Inferior parietal cortex (tissue), 1 donor: ENCODE measurements around the gene TNRC6B.

ENCODE experiments used
- DNase-seq: peaks from one replicate; pipeline ENCODE4 v3.0.0-alpha.2; 2016; ENCODE audit errors: extremely low spot score

The TNRC6B gene

GRCh38 chr22:40238425-40239344 is 61.0 kb downstream of the TNRC6B start:
- DNase-seq = no peak

GRCh38 chr22:40239345-40239683 is 61.6 kb downstream of the TNRC6B start:
- no peak for DNase-seq

- DNase-seq = no peak
These were observed 62.4 kb downstream of the TNRC6B start for GRCh38 chr22:40240160-40240559.

GRCh38 chr22:40240686-40241085 is 63.0 kb downstream of the TNRC6B start:
- no peak for DNase-seq

- DNase-seq = no peak
These were observed 63.6 kb downstream of the TNRC6B start for GRCh38 chr22:40241200-40241763.

- no peak for DNase-seq
These were observed 66.2 kb downstream of the TNRC6B start for GRCh38 chr22:40243891-40244290.

GRCh38 chr22:40244586-40244985 is 66.9 kb downstream of the TNRC6B start:
- no peak for DNase-seq

- DNase-seq = no peak
These were observed 70.3 kb downstream of the TNRC6B start for GRCh38 chr22:40247976-40248375.

- DNase-seq = no peak
These were observed 71.6 kb downstream of the TNRC6B start for GRCh38 chr22:40249286-40249685.

GRCh38 chr22:40250608-40251007 is 72.9 kb downstream of the TNRC6B start:
- no peak for DNase-seq

- no peak for DNase-seq
These were observed 73.4 kb downstream of the TNRC6B start for GRCh38 chr22:40251106-40251505.

- no peak for DNase-seq
These were observed 74.4 kb downstream of the TNRC6B start for GRCh38 chr22:40252146-40252545.

GRCh38 chr22:40256516-40256915 is 78.8 kb downstream of the TNRC6B start:
- no peak for DNase-seq

- DNase-seq = no peak
These were observed 80.3 kb downstream of the TNRC6B start for GRCh38 chr22:40258017-40258416.

GRCh38 chr22:40258501-40258915 is 80.8 kb downstream of the TNRC6B start:
- DNase-seq = no peak

- no peak for DNase-seq
These were observed 84.1 kb downstream of the TNRC6B start for GRCh38 chr22:40261783-40262182.

- no peak for DNase-seq
These were observed 85.5 kb downstream of the TNRC6B start for GRCh38 chr22:40263191-40263590.

- no peak for DNase-seq
These were observed 88.1 kb downstream of the TNRC6B start for GRCh38 chr22:40265783-40266182.

GRCh38 chr22:40270031-40270430 is 92.3 kb downstream of the TNRC6B start:
- DNase-seq = no peak

GRCh38 chr22:40270748-40271373 is 93.1 kb downstream of the TNRC6B start:
- no peak for DNase-seq

- no peak for DNase-seq
These were observed 93.7 kb downstream of the TNRC6B start for GRCh38 chr22:40271440-40271839.

- no peak for DNase-seq
These were observed 95.6 kb downstream of the TNRC6B start for GRCh38 chr22:40273319-40273718.
